Keratinocyte (primary cell): ENCODE data around the gene TXLNG. TPM values are rescaled to one million over a fixed set of nuclear protein-coding genes. Genes with fewer than 3 reads are reported as not detected.

Source experiments
- DNase-seq: peaks from one replicate; pipeline ENCODE4 v3.0.0-alpha.2; 2011; ENCODE audit warnings: low read depth, missing footprints, low spot score
- FAIRE-seq: peaks from 2 replicates; lab custom pipeline; 2011; peaks lifted over from hg19 to GRCh38; lab: Jason Lieb, UNC
- H2AFZ ChIP-seq: 2 replicates; pipeline ENCODE4 v1.6.0; 2012; ENCODE audit warnings: low read length, control low read depth, inconsistent platforms; ENCODE audit not compliant: control insufficient read depth
- H3K27ac ChIP-seq: 2 replicates; pipeline ENCODE4 v1.5.1; 2011; ENCODE audit warnings: low read length; ENCODE audit not compliant: control insufficient read depth, insufficient read depth
- H3K27me3 ChIP-seq: 3 replicates; pipeline ENCODE4 v1.6.0; 2011; ENCODE audit warnings: low read length; ENCODE audit not compliant: control insufficient read depth, insufficient read depth; ENCODE audit errors: extremely low read depth
- H3K36me3 ChIP-seq, 2 experiments: 2 replicates in 1 of 2; 3 replicates in 1 of 2; pipeline ENCODE4 v1.5.1; 2011; ENCODE audit warnings: low read length in 2 of 2, mild to moderate bottlenecking in 1 of 2; ENCODE audit not compliant: control insufficient read depth in 2 of 2, insufficient read depth in 2 of 2; ENCODE audit errors: extremely low read depth in 1 of 2
- H3K4me1 ChIP-seq: 3 replicates; pipeline ENCODE4 v1.5.1; 2011; ENCODE audit warnings: low read length; ENCODE audit not compliant: control insufficient read depth, insufficient read depth; ENCODE audit errors: extremely low read depth
- H3K4me2 ChIP-seq: 3 replicates; pipeline ENCODE4 v1.6.0; 2011; ENCODE audit warnings: low read depth, low read length; ENCODE audit not compliant: control insufficient read depth, insufficient read depth; ENCODE audit errors: extremely low read depth
- H3K4me3 ChIP-seq, 3 experiments: fragments of 200-600 bp in 1 of 3; sonication (generic) in 1 of 3; 2 replicates in 2 of 3; 3 replicates in 1 of 3; pipeline ENCODE4 v1.5.1; 2011 to 2016; ENCODE audit warnings: low read length in 3 of 3, mild to moderate bottlenecking in 3 of 3, control low read depth in 2 of 3, inconsistent platforms in 1 of 3, low read depth in 1 of 3, mixed read lengths in 1 of 3, mixed run types in 1 of 3, moderate library complexity in 1 of 3; ENCODE audit not compliant: control insufficient read depth in 2 of 3, insufficient read depth in 2 of 3; ENCODE audit errors: extremely low read depth in 1 of 3
- H3K79me2 ChIP-seq: 2 replicates; pipeline ENCODE4 v1.6.0; 2012; ENCODE audit warnings: low read length; ENCODE audit not compliant: control insufficient read depth, insufficient read depth
- H3K9ac ChIP-seq: 3 replicates; pipeline ENCODE4 v1.6.0; 2011; ENCODE audit warnings: low read length; ENCODE audit not compliant: control insufficient read depth, insufficient read depth; ENCODE audit errors: extremely low read depth
- H3K9me1 ChIP-seq: 3 replicates; pipeline ENCODE4 v1.6.0; 2011; ENCODE audit warnings: low read length; ENCODE audit not compliant: control insufficient read depth, insufficient read depth; ENCODE audit errors: extremely low read depth
- H3K9me3 ChIP-seq: 2 replicates; pipeline ENCODE4 v1.5.1; 2012; ENCODE audit warnings: low read depth, low read length; ENCODE audit not compliant: control insufficient read depth
- H4K20me1 ChIP-seq: 3 replicates; pipeline ENCODE4 v1.6.0; 2011; ENCODE audit warnings: low read length; ENCODE audit not compliant: control insufficient read depth, insufficient read depth; ENCODE audit errors: extremely low read depth
- EZH2 ChIP-seq: IDR thresholded peaks from one replicate; pipeline ENCODE4 v1.6.1; 2012; ENCODE audit warnings: inconsistent platforms, mild to moderate bottlenecking, low read length, moderate library complexity
- dilution Hi-C: fragments of 300-500 bp; cut with MboI; formaldehyde crosslinking; loops from one replicate; pipeline ENCODE4 v1.7.0; 2020; ENCODE audit warnings: low sequenced_read_pairs; ENCODE audit not compliant: extremely low pct_ligation_motif_present
- polyA plus RNA-seq, 5 experiments: library from polyadenylated mRNA; depleted of rRNA in 3 of 5; stranded (reverse) in 3 of 5; stranded (forward) in 1 of 5; unstranded in 1 of 5; fragments of >200 nt; gene quantifications; 1 replicate in 1 of 5; 2 replicates in 3 of 5; 3 replicates in 1 of 5; pipeline versions ENCODE4 v1.2.1 to v1.2.3, GENCODE V29; 2011 to 2012; ENCODE audit warnings: missing spikeins in 2 of 5, low read depth in 1 of 5, low replicate concordance in 1 of 5
- TF ChIP-seq, protein P1 (sequence below), 3 experiments: IDR thresholded peaks in 1 of 3; conservative IDR thresholded peaks in 1 of 3; optimal IDR thresholded peaks in 1 of 3; 2 replicates in 2 of 3; 3 replicates in 1 of 3; pipeline versions ENCODE3 to v1.5.1; 2011; ENCODE audit warnings: low read length in 3 of 3, mild to moderate bottlenecking in 3 of 3, moderate library complexity in 2 of 3, control low read depth in 1 of 3, inconsistent platforms in 1 of 3; ENCODE audit not compliant: insufficient read depth in 2 of 3; ENCODE audit errors: extremely low read depth in 1 of 3

TXLNG gene
- polyA plus RNA-seq, 1 donor (not counting 4 experiments of a cell fraction or from before 2014, with no cell fraction given): 38.5 TPM

DNA sequence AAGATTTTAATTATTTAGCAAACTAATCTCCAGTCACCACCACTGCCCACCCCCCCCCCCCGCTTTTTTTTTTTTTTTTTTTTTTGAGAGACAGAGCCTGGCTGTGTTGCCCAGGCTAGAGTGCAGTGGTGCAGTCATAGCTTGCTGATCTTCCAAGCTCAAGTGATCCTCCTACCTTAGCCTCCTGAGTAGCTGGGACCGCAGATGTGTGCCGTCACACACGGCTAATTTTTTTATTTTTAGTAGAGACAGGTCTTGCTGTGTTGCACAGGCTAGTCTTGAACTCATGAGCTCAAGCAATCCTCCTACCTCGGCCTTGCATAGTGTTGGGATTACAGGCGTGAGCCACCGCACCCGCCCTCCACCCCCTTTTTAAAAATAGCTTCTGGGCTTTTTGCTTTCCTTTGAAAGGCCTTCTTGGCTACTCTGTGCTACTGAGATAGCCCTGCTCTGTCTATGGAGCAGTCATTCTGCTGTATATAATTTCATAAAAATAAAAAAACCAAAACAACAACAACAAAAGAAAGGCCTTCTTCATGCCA is 18.7 kb downstream of the TXLNG start:
- Histone ChIP-seq H4K20me1 (peaks cover 2% of the 10 kb centered on the region), H3K27ac (no peak overlapping the region), H3K4me1 (peaks cover 5% of the 10 kb centered on the region), H3K4me3 (no peak overlapping the region), H3K36me3 (peaks cover 2 to 4% of the 10 kb centered on the region in 2 experiments), H3K79me2 (peaks cover 69% of the 10 kb centered on the region), H3K9me1 (no peaks in the 10 kb centered on the region), H3K9me3 (no peaks in the 10 kb centered on the region), H2AFZ (no peak overlapping the region), H3K9ac (no peak overlapping the region), H3K4me2 (no peak overlapping the region), H3K27me3 (no peaks in the 10 kb centered on the region)
- dilution Hi-C loops: no loop called here
- FAIRE-seq (no peak), DNase-seq (no peak)
- TF ChIP-seq, protein P1, sequence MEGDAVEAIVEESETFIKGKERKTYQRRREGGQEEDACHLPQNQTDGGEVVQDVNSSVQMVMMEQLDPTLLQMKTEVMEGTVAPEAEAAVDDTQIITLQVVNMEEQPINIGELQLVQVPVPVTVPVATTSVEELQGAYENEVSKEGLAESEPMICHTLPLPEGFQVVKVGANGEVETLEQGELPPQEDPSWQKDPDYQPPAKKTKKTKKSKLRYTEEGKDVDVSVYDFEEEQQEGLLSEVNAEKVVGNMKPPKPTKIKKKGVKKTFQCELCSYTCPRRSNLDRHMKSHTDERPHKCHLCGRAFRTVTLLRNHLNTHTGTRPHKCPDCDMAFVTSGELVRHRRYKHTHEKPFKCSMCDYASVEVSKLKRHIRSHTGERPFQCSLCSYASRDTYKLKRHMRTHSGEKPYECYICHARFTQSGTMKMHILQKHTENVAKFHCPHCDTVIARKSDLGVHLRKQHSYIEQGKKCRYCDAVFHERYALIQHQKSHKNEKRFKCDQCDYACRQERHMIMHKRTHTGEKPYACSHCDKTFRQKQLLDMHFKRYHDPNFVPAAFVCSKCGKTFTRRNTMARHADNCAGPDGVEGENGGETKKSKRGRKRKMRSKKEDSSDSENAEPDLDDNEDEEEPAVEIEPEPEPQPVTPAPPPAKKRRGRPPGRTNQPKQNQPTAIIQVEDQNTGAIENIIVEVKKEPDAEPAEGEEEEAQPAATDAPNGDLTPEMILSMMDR (optimal IDR thresholded peaks at IDR 0.05 in 1 of 3, IDR thresholded peaks at IDR 0.05 in 1 of 3, conservative IDR thresholded peaks at IDR 0.05 in 1 of 3; ENCODE audit: extremely low read depth in 1 of 3, insufficient read depth in 2 of 3, low read length in 3 of 3): no peak
- no peak for TF ChIP-seq EZH2

DNA sequence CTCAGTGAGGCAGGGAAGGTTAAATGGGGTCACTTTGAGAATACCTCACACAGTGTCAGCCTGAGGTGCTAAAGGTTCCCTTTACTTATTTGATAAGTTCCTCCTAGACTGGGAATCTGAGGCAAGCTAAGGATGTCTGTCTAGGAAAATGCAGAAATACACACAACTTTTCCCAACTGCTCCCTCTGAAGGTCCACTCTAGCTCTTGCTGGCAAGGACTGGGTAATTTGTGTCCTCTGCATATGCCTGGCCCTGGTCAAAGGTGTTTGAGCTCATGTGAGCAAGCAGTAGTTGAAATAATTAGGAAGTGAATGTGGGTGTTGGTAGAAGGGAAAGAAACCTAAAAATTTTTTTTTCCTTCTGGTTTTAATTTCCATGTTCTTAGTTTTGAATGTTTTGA is 21.3 kb downstream of the TXLNG start:
- Histone ChIP-seq H3K79me2 (peaks cover 66% of the 10 kb centered on the region), H3K36me3 (peaks cover 4% of the 10 kb centered on the region in 2 experiments), H3K4me3 (no peak overlapping the region), H3K9me3 (no peaks in the 10 kb centered on the region), H3K4me2 (no peak overlapping the region), H3K9me1 (no peaks in the 10 kb centered on the region), H4K20me1 (peaks cover 2% of the 10 kb centered on the region), H3K4me1 (peaks cover 5% of the 10 kb centered on the region), H3K9ac (no peak overlapping the region), H3K27me3 (no peaks in the 10 kb centered on the region), H3K27ac (no peak overlapping the region), H2AFZ (no peak overlapping the region)
- DNase-seq (no peak), FAIRE-seq (peak; percentile 55)
- TF ChIP-seq, protein P1 (optimal IDR thresholded peaks at IDR 0.05 in 1 of 3, IDR thresholded peaks at IDR 0.05 in 1 of 3, conservative IDR thresholded peaks at IDR 0.05 in 1 of 3; ENCODE audit: extremely low read depth in 1 of 3, insufficient read depth in 2 of 3, low read length in 3 of 3): peak in 2 of 3 experiments; percentile 29 to 37
- no peak for TF ChIP-seq EZH2
- dilution Hi-C loops: no loop called here
